GM18907 (cell line): Measurements from ENCODE around the gene TMA7.
"Not testable (repeated sequence)": the region's sequence is repeated elsewhere in the genome, so short reads cannot be mapped to it uniquely, and the experiment has no call there.

ENCODE experiments used
- ATAC-seq: cut with Tn5 transposase; IDR thresholded peaks from one replicate; pipeline ENCODE4 v1.9.1; 2021; ENCODE audit warnings: mild to moderate bottlenecking, moderate library complexity; ENCODE audit not compliant: unreplicated experiment

The TMA7 gene

GRCh38 chr3:48439820-48440589, at the start of gene TMA7, which contains the start of gene CCDC51:
Gene TMA7, plus strand, starts transcription at chr3:48440257. Its CDS starts 40 bp downstream, at chr3:48440297.
Gene CCDC51, minus strand, starts transcription at chr3:48440119. Its CDS starts 4,991 bp downstream, at chr3:48435128.
- peak; percentile 93 for ATAC-seq

GRCh38 chr3:48394391-48394790, 45.7 kb upstream of the TMA7 start:
- no peak for ATAC-seq

- ATAC-seq, result no peak
Observed at GRCh38 chr3:48395714-48396113, 44.3 kb upstream of the TMA7 start.

- ATAC-seq, result no peak
Observed at GRCh38 chr3:48397767-48398681, 42.0 kb upstream of the TMA7 start.

GRCh38 chr3:48398701-48399386, 41.2 kb upstream of the TMA7 start:
- no peak for ATAC-seq

GRCh38 chr3:48399387-48400172, 40.5 kb upstream of the TMA7 start:
- ATAC-seq, result no peak

GRCh38 chr3:48400824-48401433, 39.1 kb upstream of the TMA7 start:
- ATAC-seq, result no peak

GRCh38 chr3:48401434-48401901, 38.6 kb upstream of the TMA7 start:
- ATAC-seq, result not testable (repeated sequence)

- ATAC-seq, result no peak
Observed at GRCh38 chr3:48402281-48402732, 37.8 kb upstream of the TMA7 start.

- ATAC-seq, result no peak
Observed at GRCh38 chr3:48402907-48403306, 37.1 kb upstream of the TMA7 start.

- ATAC-seq, result no peak
Observed at GRCh38 chr3:48403533-48404439, 36.3 kb upstream of the TMA7 start.

GRCh38 chr3:48404440-48405342, 35.4 kb upstream of the TMA7 start:
- ATAC-seq, result no peak

GRCh38 chr3:48405343-48405881, 34.6 kb upstream of the TMA7 start:
- ATAC-seq, result no peak

- ATAC-seq, result no peak
Observed at GRCh38 chr3:48405971-48406370, 34.1 kb upstream of the TMA7 start.

- no peak for ATAC-seq
Observed at GRCh38 chr3:48406443-48407431, 33.3 kb upstream of the TMA7 start.

GRCh38 chr3:48407542-48408099, 32.4 kb upstream of the TMA7 start:
- ATAC-seq, result no peak
